ENCODE measurements around the gene ADAMTS19.

The ADAMTS19 gene

GRCh38 chr5:129748913-129749880 is 289.1 kb downstream of the ADAMTS19 start:
- DNase-seq (ENCODE audit: low read depth, low spot score), result no peak

- no peak for DNase-seq (ENCODE audit: low read depth, low spot score)
Measured at GRCh38 chr5:129760636-129761325, 300.7 kb downstream of the ADAMTS19 start.

GRCh38 chr5:129763651-129764050 is 303.6 kb downstream of the ADAMTS19 start:
- DNase-seq (ENCODE audit: low read depth, low spot score), result no peak

- DNase-seq (ENCODE audit: low read depth, low spot score), result no peak
Measured at GRCh38 chr5:129766798-129767197, 306.7 kb downstream of the ADAMTS19 start.

- DNase-seq (ENCODE audit: low read depth, low spot score), result peak; percentile 84
Measured at GRCh38 chr5:129767927-129768380, 307.9 kb downstream of the ADAMTS19 start.

- DNase-seq (ENCODE audit: low read depth, low spot score), result peak; percentile 11
Measured at GRCh38 chr5:129768735-129769134, 308.6 kb downstream of the ADAMTS19 start.

- no peak for DNase-seq (ENCODE audit: low read depth, low spot score)
Measured at GRCh38 chr5:129770024-129770820, 310.1 kb downstream of the ADAMTS19 start.

GRCh38 chr5:129771058-129771838 is 311.1 kb downstream of the ADAMTS19 start:
- peak; percentile 54 for DNase-seq (ENCODE audit: low read depth, low spot score)

- DNase-seq (ENCODE audit: low read depth, low spot score), result no peak
Measured at GRCh38 chr5:129773376-129773775, 313.3 kb downstream of the ADAMTS19 start.

GRCh38 chr5:129781594-129781993 is 321.5 kb downstream of the ADAMTS19 start:
- no peak for DNase-seq (ENCODE audit: low read depth, low spot score)
